PC-9 (cell line): Measurements from ENCODE around the gene PPP1R9B. TPM values are rescaled to one million over a fixed set of nuclear protein-coding genes. Genes with fewer than 3 reads are reported as not detected.

ENCODE experiments used
- BruUV-seq: library from RNA; stranded (reverse); fragments of 400-500 nt; replicated peaks from 2 replicates; lab custom pipeline; 2021; lab: Mats Ljungman, UMichigan
- CTCF ChIA-PET: fragments of 300-600 bp; sonication (Branson Sonifier 250); formaldehyde crosslinking; loops from one replicate; lab custom pipeline; 2022; ENCODE audit warnings: antibody characterized with exemption; lab: Charles Lee
- POLR2A ChIA-PET: fragments of 300-600 bp; sonication (Branson Sonifier 250); formaldehyde crosslinking; loops from one replicate; lab custom pipeline; 2022; ENCODE audit warnings: antibody characterized with exemption; ENCODE audit not compliant: unreplicated experiment; lab: Charles Lee
- DNase-seq, 2 experiments: peaks; one replicate each; pipeline versions ENCODE4 v3.0.0 to v3.0.0-alpha.2; 2015 to 2022; ENCODE audit warnings: mixed read lengths in 1 of 2
- H2AFZ ChIP-seq: fragments of 200-600 bp; sonication (generic); 2 replicates; pipeline ENCODE4 v1.8.1; 2017; ENCODE audit warnings: antibody characterized with exemption
- H3F3A ChIP-seq: fragments of 200-600 bp; sonication (generic); 2 replicates; pipeline ENCODE4 v1.8.1; 2017; ENCODE audit warnings: antibody characterized with exemption, mild to moderate bottlenecking, low read depth; ENCODE audit not compliant: insufficient read depth
- H3K27ac ChIP-seq: fragments of 200-600 bp; sonication (generic); 2 replicates; pipeline ENCODE4 v1.6.1; 2016; ENCODE audit warnings: mixed run types
- H3K27me3 ChIP-seq: fragments of 200-600 bp; sonication (generic); 2 replicates; pipeline ENCODE4 v1.6.1; 2016; ENCODE audit warnings: low read depth, mixed run types; ENCODE audit not compliant: insufficient read depth
- H3K36me3 ChIP-seq: fragments of 200-600 bp; sonication (generic); 2 replicates; pipeline ENCODE4 v1.6.1; 2016; ENCODE audit warnings: low read depth, mixed run types
- H3K4me1 ChIP-seq: fragments of 200-600 bp; sonication (generic); replicated peaks from 2 replicates; pipeline ENCODE4 v1.6.1; 2016; ENCODE audit warnings: mixed run types; ENCODE audit not compliant: insufficient read depth
- H3K4me2 ChIP-seq: fragments of 200-600 bp; sonication (generic); 2 replicates; pipeline ENCODE4 v1.6.1; 2017; ENCODE audit warnings: mixed run types
- H3K4me3 ChIP-seq: fragments of 200-600 bp; sonication (generic); 2 replicates; pipeline ENCODE4 v1.6.1; 2016; ENCODE audit warnings: mixed run types
- H3K79me2 ChIP-seq: fragments of 200-600 bp; sonication (generic); 2 replicates; pipeline ENCODE4 v1.6.1; 2017; ENCODE audit warnings: low read depth, mixed run types
- H3K9me2 ChIP-seq: fragments of 200-600 bp; sonication (generic); 2 replicates; pipeline ENCODE4 v1.8.1; 2017; ENCODE audit warnings: mild to moderate bottlenecking; ENCODE audit not compliant: insufficient read depth
- H3K9me3 ChIP-seq: fragments of 200-600 bp; sonication (generic); 2 replicates; pipeline ENCODE4 v1.8.1; 2016; ENCODE audit warnings: low read depth; ENCODE audit not compliant: insufficient read depth
- H4K20me1 ChIP-seq: fragments of 200-600 bp; sonication (generic); 2 replicates; pipeline ENCODE4 v1.8.1; 2017; ENCODE audit not compliant: insufficient read depth
- CTCF ChIP-seq: fragments of 200-600 bp; sonication (generic); conservative IDR thresholded peaks from 2 replicates; pipeline ENCODE4 v1.6.1; 2017; ENCODE audit warnings: mixed run types, antibody characterized with exemption, mild to moderate bottlenecking, moderate library complexity
- EZH2 ChIP-seq: fragments of 200-600 bp; sonication (generic); IDR thresholded peaks from 2 replicates; pipeline ENCODE4 v1.8.0; 2017; ENCODE audit warnings: antibody characterized with exemption, low read depth
- intact Hi-C: fragments of 100-400 bp; cut with micrococcal nuclease; formaldehyde crosslinking; loops from one replicate; pipeline ENCODE4 v1.10.0; 2022; ENCODE audit not compliant: unreplicated experiment
- total RNA-seq: library from RNA; stranded (reverse); gene quantifications from 2 replicates; pipeline ENCODE4 v1.2.3, GENCODE V29; 2021

Gene PPP1R9B
- total RNA-seq, 1 experiment from 2014 or later, result 35.8 TPM

- Histone ChIP-seq H3K27ac (no peak overlapping the region), H2AFZ (no peak overlapping the region), H3K36me3 (no peaks in the 10 kb centered on the region), H3K27me3 (peaks cover 5% of the 10 kb centered on the region; the same call in 1 of the 2 replicates), H3K4me3 (no peak overlapping the region), H3K9me3 (no peaks in the 10 kb centered on the region), H3F3A (peaks cover 5% of the 10 kb centered on the region; the same call in 1 of the 2 replicates), H4K20me1 (no peaks in the 10 kb centered on the region), H3K4me2 (no peak overlapping the region), H3K9me2 (no peaks in the 10 kb centered on the region), H3K4me1 (peaks cover 18% of the 10 kb centered on the region), H3K79me2 (no peaks in the 10 kb centered on the region)
- intact Hi-C loops, result no loop called here
- ChIA-PET CTCF (interaction anchor here (0.6 kb wide), 1 partner anchor 819 kb away, joined by 6 read pairs; no protein-coding TSS in a partner anchor), POLR2A (no interaction called here)
- BruUV-seq, result no TSS peak
- TF ChIP-seq CTCF (no peak), EZH2 (no peak)
- DNase-seq, result no peak
These were observed 38.5 kb downstream of the PPP1R9B start for GRCh38 chr17:50111673-50112655.

GRCh38 chr17:50110591-50111349, 39.7 kb downstream of the PPP1R9B start:
- Histone ChIP-seq H4K20me1 (no peaks in the 10 kb centered on the region), H3K79me2 (no peaks in the 10 kb centered on the region), H2AFZ (no peak overlapping the region), H3K4me3 (no peak overlapping the region), H3F3A (peaks cover 5% of the 10 kb centered on the region; the same call in 1 of the 2 replicates), H3K27me3 (no peaks in the 10 kb centered on the region), H3K27ac (no peak overlapping the region), H3K9me3 (no peaks in the 10 kb centered on the region), H3K9me2 (no peaks in the 10 kb centered on the region), H3K4me2 (no peak overlapping the region), H3K4me1 (peaks cover 20% of the 10 kb centered on the region), H3K36me3 (no peaks in the 10 kb centered on the region)
- ChIA-PET POLR2A (interaction anchor here (0.6 kb wide), 1 partner anchor 54 kb away, joined by 7 read pairs; no protein-coding TSS in a partner anchor), CTCF (no interaction called here)
- DNase-seq, result no peak
- BruUV-seq, result no TSS peak
- no peak for TF ChIP-seq EZH2
- no peak for TF ChIP-seq CTCF
- intact Hi-C loops, result no loop called here

- no peak overlapping the region for H3K4me2 ChIP-seq
- no peaks in the 10 kb centered on the region for H3K36me3 ChIP-seq
- ChIA-PET CTCF (no interaction called here), POLR2A (no interaction called here)
- peaks cover 20% of the 10 kb centered on the region for H3K4me1 ChIP-seq
- no peak for TF ChIP-seq CTCF
- H3F3A ChIP-seq, result peaks cover 5% of the 10 kb centered on the region; the same call in 1 of the 2 replicates
- no peak overlapping the region for H2AFZ ChIP-seq
- DNase-seq, result no peak
- no peaks in the 10 kb centered on the region for H3K79me2 ChIP-seq
- no TSS peak for BruUV-seq
- intact Hi-C loops, result no loop called here
- no peaks in the 10 kb centered on the region for H3K9me3 ChIP-seq
- H4K20me1 ChIP-seq, result no peaks in the 10 kb centered on the region
- no peak overlapping the region for H3K27ac ChIP-seq
- no peak overlapping the region for H3K4me3 ChIP-seq
- no peaks in the 10 kb centered on the region for H3K9me2 ChIP-seq
- no peaks in the 10 kb centered on the region for H3K27me3 ChIP-seq
These were observed 40.7 kb downstream of the PPP1R9B start for GRCh38 chr17:50109785-50110184.
